Activated naive CD4-positive, alpha-beta T cell (primary cell): ENCODE results near the gene NCKIPSD.

Experiments used
- DNase-seq, 4 experiments: peaks; one replicate each; lab custom pipeline; 2025; lab: John Stamatoyannopoulos, UW

Gene NCKIPSD

GRCh38 chr3:48696601-48697000 lies 10.9 kb upstream of the NCKIPSD start:
- no peak for DNase-seq

- DNase-seq = no peak
These were observed 10.4 kb upstream of the NCKIPSD start for GRCh38 chr3:48696156-48696555.

GRCh38 chr3:48695393-48695753 lies 9.7 kb upstream of the NCKIPSD start:
- no peak for DNase-seq

GRCh38 chr3:48694610-48695392 lies 9.1 kb upstream of the NCKIPSD start:
- no peak for DNase-seq

- DNase-seq = no peak
These were observed 8.1 kb upstream of the NCKIPSD start for GRCh38 chr3:48693826-48694225.

GRCh38 chr3:48692551-48692950 lies 6.8 kb upstream of the NCKIPSD start:
- no peak for DNase-seq

GRCh38 chr3:48690846-48691458 lies 5.2 kb upstream of the NCKIPSD start:
- DNase-seq = no peak

GRCh38 chr3:48689384-48689783 lies 3.7 kb upstream of the NCKIPSD start:
- no peak for DNase-seq

GRCh38 chr3:48688737-48689075 lies 3.0 kb upstream of the NCKIPSD start:
- DNase-seq = no peak

- DNase-seq = no peak
These were observed 2.5 kb upstream of the NCKIPSD start for GRCh38 chr3:48688032-48688736.

- DNase-seq = no peak
These were observed 1.5 kb upstream of the NCKIPSD start for GRCh38 chr3:48687220-48687678.

- DNase-seq = no peak
These were observed 964 bp upstream of the NCKIPSD start for GRCh38 chr3:48686538-48687219.

- DNase-seq = no peak
These were observed 467 bp downstream of the NCKIPSD start for GRCh38 chr3:48685293-48685602.

- no peak for DNase-seq
These were observed 1.1 kb downstream of the NCKIPSD start for GRCh38 chr3:48684480-48685143.

- no peak for DNase-seq
These were observed 1.7 kb downstream of the NCKIPSD start for GRCh38 chr3:48684054-48684349.

- DNase-seq = no peak
These were observed 2.9 kb downstream of the NCKIPSD start for GRCh38 chr3:48682786-48683185.

- no peak for DNase-seq
These were observed 3.6 kb downstream of the NCKIPSD start for GRCh38 chr3:48681974-48682610.

GRCh38 chr3:48681541-48681880 lies 4.2 kb downstream of the NCKIPSD start:
- no peak for DNase-seq

- DNase-seq = no peak
These were observed 4.7 kb downstream of the NCKIPSD start for GRCh38 chr3:48680811-48681540.

- DNase-seq = no peak
These were observed 6.0 kb downstream of the NCKIPSD start for GRCh38 chr3:48679411-48680391.
